HL-60 (cell line): ENCODE measurements around the gene CHCHD6.

ENCODE experiments used
- DNase-seq, 2 experiments: peaks; one replicate each; pipeline ENCODE4 v3.0.0-alpha.2; 2010 to 2020; ENCODE audit warnings: low read depth in 1 of 2, low spot score in 1 of 2
- H3K27ac ChIP-seq: fragments of 250-450 bp; sonication (Bioruptor Pico); replicated peaks from 2 replicates; pipeline ENCODE4 v1.5.1; 2020; ENCODE audit warnings: mild to moderate bottlenecking, moderate library complexity
- H3K27me3 ChIP-seq: fragments of 250-450 bp; sonication (Bioruptor Pico); 2 replicates; pipeline ENCODE4 v1.5.1; 2021; ENCODE audit warnings: mild to moderate bottlenecking, moderate library complexity; ENCODE audit not compliant: insufficient read depth, poor library complexity, severe bottlenecking
- H3K4me3 ChIP-seq: replicated peaks from 2 replicates; pipeline ENCODE4 v1.5.1; 2011; ENCODE audit warnings: mild to moderate bottlenecking, control low read depth, low read length; ENCODE audit not compliant: insufficient read depth
- GABPA ChIP-seq: IDR thresholded peaks from 2 replicates; pipeline ENCODE4 v1.6.1; 2012; ENCODE audit warnings: low read depth
- POLR2AphosphoS5 ChIP-seq: IDR thresholded peaks from 2 replicates; pipeline ENCODE4 v1.6.1; 2012; ENCODE audit warnings: low read depth
- REST ChIP-seq: IDR thresholded peaks from 2 replicates; pipeline ENCODE4 v1.6.1; 2012; ENCODE audit warnings: low read depth; ENCODE audit not compliant: insufficient replicate concordance
- SPI1 ChIP-seq: IDR thresholded peaks from 2 replicates; pipeline ENCODE4 v1.6.1; 2012; ENCODE audit warnings: low read depth, mild to moderate bottlenecking, borderline replicate concordance
- TF ChIP-seq, protein P1 (sequence below): IDR thresholded peaks from one replicate; pipeline ENCODE4 v1.5.1; 2011; ENCODE audit warnings: low read length, control low read depth, inconsistent platforms; ENCODE audit not compliant: insufficient read depth

CHCHD6 gene

GRCh38 chr3:126955004-126955790 lies 251.2 kb downstream of the CHCHD6 start:
- TF ChIP-seq SPI1 (no peak), POLR2AphosphoS5 (no peak), REST (no peak), GABPA (no peak)
- TF ChIP-seq, protein P1, sequence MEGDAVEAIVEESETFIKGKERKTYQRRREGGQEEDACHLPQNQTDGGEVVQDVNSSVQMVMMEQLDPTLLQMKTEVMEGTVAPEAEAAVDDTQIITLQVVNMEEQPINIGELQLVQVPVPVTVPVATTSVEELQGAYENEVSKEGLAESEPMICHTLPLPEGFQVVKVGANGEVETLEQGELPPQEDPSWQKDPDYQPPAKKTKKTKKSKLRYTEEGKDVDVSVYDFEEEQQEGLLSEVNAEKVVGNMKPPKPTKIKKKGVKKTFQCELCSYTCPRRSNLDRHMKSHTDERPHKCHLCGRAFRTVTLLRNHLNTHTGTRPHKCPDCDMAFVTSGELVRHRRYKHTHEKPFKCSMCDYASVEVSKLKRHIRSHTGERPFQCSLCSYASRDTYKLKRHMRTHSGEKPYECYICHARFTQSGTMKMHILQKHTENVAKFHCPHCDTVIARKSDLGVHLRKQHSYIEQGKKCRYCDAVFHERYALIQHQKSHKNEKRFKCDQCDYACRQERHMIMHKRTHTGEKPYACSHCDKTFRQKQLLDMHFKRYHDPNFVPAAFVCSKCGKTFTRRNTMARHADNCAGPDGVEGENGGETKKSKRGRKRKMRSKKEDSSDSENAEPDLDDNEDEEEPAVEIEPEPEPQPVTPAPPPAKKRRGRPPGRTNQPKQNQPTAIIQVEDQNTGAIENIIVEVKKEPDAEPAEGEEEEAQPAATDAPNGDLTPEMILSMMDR = no peak
- Histone ChIP-seq H3K27me3 (no peaks in the 10 kb centered on the region), H3K4me3 (no peak overlapping the region), H3K27ac (no peak overlapping the region)
- DNase-seq = no peak

- Histone ChIP-seq H3K27ac (no peak overlapping the region), H3K4me3 (no peak overlapping the region), H3K27me3 (no peaks in the 10 kb centered on the region)
- DNase-seq = no peak
- no peak for TF ChIP-seq GABPA
- no peak for TF ChIP-seq POLR2AphosphoS5
- TF ChIP-seq SPI1 = no peak
- no peak for TF ChIP-seq REST
- TF ChIP-seq, protein P1 = no peak
Measured at GRCh38 chr3:126956361-126956760, 252.3 kb downstream of the CHCHD6 start.

GRCh38 chr3:126956866-126957650 lies 253.0 kb downstream of the CHCHD6 start:
- H3K4me3 ChIP-seq = no peak overlapping the region

More at GRCh38 chr3:126956866-126957650, 253.0 kb downstream of the CHCHD6 start:
- TF ChIP-seq POLR2AphosphoS5 = no peak
- no peak for TF ChIP-seq REST
- TF ChIP-seq SPI1 = no peak
- TF ChIP-seq GABPA = no peak
- TF ChIP-seq, protein P1 = no peak
- DNase-seq = no peak
- Histone ChIP-seq H3K27ac (no peak overlapping the region), H3K27me3 (no peaks in the 10 kb centered on the region)
